Lower lobe of right lung (tissue), 2 donors: ENCODE results near the gene STT3B. TPM values are rescaled to one million over a fixed set of nuclear protein-coding genes. Genes with fewer than 3 reads are reported as not detected.

Source experiments
- ATAC-seq, 2 donors: fragments of 200-7000 bp; cut with Tn5 transposase; one replicate each; pipeline ENCODE4 v1.9.1; 2020 to 2022; ENCODE audit warnings: mild to moderate bottlenecking in 2 of 2, moderate library complexity in 2 of 2
- DNase-seq: peaks from one replicate; pipeline ENCODE4 v3.0.0-alpha.2; 2020
- H3K27ac ChIP-seq: fragments of 200-600 bp; one replicate; pipeline ENCODE4 v1.8.0; 2022
- H3K27me3 ChIP-seq: fragments of 200-600 bp; one replicate; pipeline ENCODE4 v1.8.0; 2022; ENCODE audit warnings: low read depth
- H3K36me3 ChIP-seq: fragments of 200-600 bp; one replicate; pipeline ENCODE4 v1.8.0; 2022; ENCODE audit warnings: mild to moderate bottlenecking
- H3K4me1 ChIP-seq: fragments of 200-600 bp; one replicate; pipeline ENCODE4 v1.8.0; 2022
- H3K4me3 ChIP-seq: fragments of 200-600 bp; one replicate; pipeline ENCODE4 v1.8.0; 2022; ENCODE audit warnings: mild to moderate bottlenecking
- H3K9me3 ChIP-seq: fragments of 200-600 bp; one replicate; pipeline ENCODE4 v1.8.0; 2022
- CTCF ChIP-seq: fragments of 200-600 bp; IDR thresholded peaks from one replicate; pipeline ENCODE4 v1.8.0; 2022; ENCODE audit warnings: antibody characterized with exemption, mild to moderate bottlenecking
- intact Hi-C: fragments of 100-400 bp; cut with DNase I; formaldehyde crosslinking; loops from one replicate; pipeline ENCODE4 v1.11.0; 2022
- total RNA-seq: library from RNA; stranded (reverse); fragmentation: NEBNext Ultra II Directional; extraction: Animal tissue kit (Norgen Biotek cat#: 25700); gene quantifications from one replicate; pipeline ENCODE4 v1.2.1, GENCODE V29; 2021
- donor health status: DM: no; HTN: yes; CAD: no; lungs with severe emphysema.

Gene STT3B
- total RNA-seq, 1 donor from 2014 or later, result 106 TPM

- Histone ChIP-seq H3K27me3 (no peaks in the 10 kb centered on the region), H3K27ac (no peak overlapping the region), H3K4me1 (peaks cover 39% of the 10 kb centered on the region), H3K4me3 (no peak overlapping the region), H3K36me3 (no peaks in the 10 kb centered on the region), H3K9me3 (no peaks in the 10 kb centered on the region)
- TF ChIP-seq CTCF, result no peak
- DNase-seq (no peak), ATAC-seq (no peak)
- intact Hi-C loops, result no loop called here
Measured at GRCh38 chr3:31552103-31552502, 19.4 kb downstream of the STT3B start.

GRCh38 chr3:31553258-31553657 lies 20.5 kb downstream of the STT3B start:
- Histone ChIP-seq H3K4me3 (no peak overlapping the region), H3K27ac (no peak overlapping the region), H3K4me1 (peaks cover 28% of the 10 kb centered on the region), H3K36me3 (no peaks in the 10 kb centered on the region), H3K27me3 (no peaks in the 10 kb centered on the region), H3K9me3 (no peaks in the 10 kb centered on the region)
- no peak for ATAC-seq
- no peak for DNase-seq
- intact Hi-C loops, result no loop called here
- no peak for TF ChIP-seq CTCF

DNA sequence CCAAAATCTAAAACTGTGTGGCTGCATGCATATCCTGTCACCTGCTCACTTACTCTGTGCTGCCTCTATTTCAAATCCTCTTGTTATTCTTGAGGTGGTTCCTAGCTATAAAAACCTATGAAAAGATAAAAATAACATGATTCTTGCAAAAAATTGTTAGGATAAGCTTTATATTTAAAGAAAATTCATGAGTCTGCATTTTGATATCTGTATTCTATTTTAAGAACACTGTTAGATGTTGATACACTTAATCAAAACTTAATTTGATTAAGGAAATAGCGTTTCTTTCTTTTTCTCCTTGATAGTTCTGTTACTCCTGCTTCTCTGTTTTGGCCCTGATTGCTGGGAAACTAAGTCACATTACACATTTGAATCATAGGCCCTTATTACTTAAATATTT lies 22.5 kb downstream of the STT3B start:
- H3K27me3 ChIP-seq, result no peaks in the 10 kb centered on the region
- intact Hi-C loops, result no loop called here
- no peak for TF ChIP-seq CTCF
- no peak overlapping the region for H3K4me3 ChIP-seq
- ATAC-seq, result no peak
- H3K36me3 ChIP-seq, result no peaks in the 10 kb centered on the region
- peaks cover 8% of the 10 kb centered on the region for H3K9me3 ChIP-seq
- peaks cover 12% of the 10 kb centered on the region for H3K4me1 ChIP-seq
- H3K27ac ChIP-seq, result no peak overlapping the region
- DNase-seq, result no peak

- no peak overlapping the region for H3K27ac ChIP-seq
- no peak for TF ChIP-seq CTCF
- ATAC-seq (no peak), DNase-seq (no peak)
- peaks cover 13% of the 10 kb centered on the region for H3K9me3 ChIP-seq
- intact Hi-C loops, result no loop called here
- H3K4me1 ChIP-seq, result peaks cover 16% of the 10 kb centered on the region
- H3K4me3 ChIP-seq, result no peak overlapping the region
- no peaks in the 10 kb centered on the region for H3K27me3 ChIP-seq
- H3K36me3 ChIP-seq, result no peaks in the 10 kb centered on the region
Measured at GRCh38 chr3:31559872-31560534, 27.3 kb downstream of the STT3B start.

DNA sequence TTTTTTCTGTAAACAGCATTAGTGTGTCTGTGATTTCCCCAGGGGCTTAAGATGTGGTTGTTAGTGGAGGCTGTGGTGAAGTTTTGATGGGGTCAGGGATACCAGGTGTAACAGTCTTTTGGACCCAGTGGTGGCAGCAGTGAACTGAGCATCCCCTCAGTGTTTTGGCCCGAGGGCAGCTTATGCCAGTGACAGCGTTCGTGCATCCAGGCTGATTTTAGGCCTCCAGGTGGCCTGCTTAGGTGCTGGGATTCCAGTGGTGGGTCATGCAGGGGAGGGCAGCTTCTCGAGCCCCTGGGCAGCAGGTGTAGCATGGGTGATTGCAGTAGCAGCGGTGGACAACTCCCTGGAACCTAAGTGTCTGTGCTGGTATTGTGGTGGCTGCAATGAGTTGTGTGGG lies 29.2 kb downstream of the STT3B start:
- DNase-seq (no peak), ATAC-seq (peak in 1 of 2 donors; percentile 16)
- Histone ChIP-seq H3K4me3 (no peak overlapping the region), H3K9me3 (peaks cover 13% of the 10 kb centered on the region), H3K27me3 (no peaks in the 10 kb centered on the region), H3K4me1 (peaks cover 34% of the 10 kb centered on the region), H3K27ac (no peak overlapping the region), H3K36me3 (no peaks in the 10 kb centered on the region)
- no peak for TF ChIP-seq CTCF
- intact Hi-C loops, result no loop called here
